ENCODE results near the gene ZNF488.

ZNF488 gene

DNA sequence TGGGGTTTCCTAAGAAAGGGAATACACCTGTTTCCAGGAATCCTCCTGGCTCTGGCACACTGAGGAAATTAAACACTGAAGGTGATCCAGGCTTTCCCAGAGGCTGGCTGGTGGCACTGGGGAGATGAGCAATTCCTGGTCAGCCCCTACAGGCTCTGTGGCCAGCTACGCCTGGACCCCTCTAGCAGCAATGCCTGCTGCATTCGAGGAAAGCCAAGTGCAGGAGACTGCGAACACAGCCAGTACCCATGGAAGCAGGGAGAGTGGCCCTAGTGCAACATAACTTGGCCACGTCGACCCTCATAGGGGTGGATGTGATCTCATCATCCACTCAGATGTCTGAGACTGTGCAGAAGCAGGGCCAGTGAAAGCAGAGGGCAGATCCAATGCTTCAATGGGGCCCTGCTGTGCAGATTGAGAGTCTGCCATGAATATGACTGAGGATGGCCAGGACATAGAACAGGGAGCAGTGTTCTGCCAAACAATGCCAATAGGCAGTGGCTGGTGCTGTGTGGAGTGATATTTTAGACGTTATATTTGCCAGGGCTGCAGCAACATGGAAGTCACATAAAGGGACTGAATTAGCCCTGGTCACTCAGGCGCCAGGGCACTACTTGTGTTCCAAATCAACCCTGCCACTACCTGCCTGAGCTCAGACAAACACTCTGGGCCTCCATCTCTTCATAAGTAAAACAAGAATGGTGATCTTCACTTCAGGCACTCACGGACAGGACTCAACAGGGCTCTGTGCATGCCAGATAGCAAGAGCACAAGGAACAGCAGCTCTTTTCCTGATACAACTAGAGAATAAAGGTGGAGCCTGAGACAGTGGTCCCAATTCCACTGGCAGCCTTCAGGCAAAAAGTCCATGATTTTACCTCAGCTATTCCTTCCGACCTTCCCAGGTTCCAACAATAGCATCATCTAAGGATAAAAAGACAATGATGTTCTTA is 2.4 kb downstream of the ZNF488 start:
- DNase-seq (no peak), ATAC-seq (no peak)

DNA sequence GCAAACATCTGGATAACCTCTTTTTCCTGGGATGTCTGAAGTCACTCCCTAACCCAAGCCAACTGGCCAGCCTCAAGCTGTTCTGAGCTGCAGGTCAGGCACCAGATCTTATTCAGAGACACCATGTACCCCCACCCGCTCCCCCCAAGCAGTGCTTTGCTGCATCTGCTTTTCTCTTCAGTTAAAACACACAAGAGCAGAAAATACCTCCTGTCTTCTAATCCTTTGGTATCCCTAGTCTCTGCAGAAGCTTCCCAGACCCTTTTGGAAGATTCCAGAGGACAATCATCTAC is 3.0 kb downstream of the ZNF488 start:
- no peak for DNase-seq
- ATAC-seq, result no peak

DNA sequence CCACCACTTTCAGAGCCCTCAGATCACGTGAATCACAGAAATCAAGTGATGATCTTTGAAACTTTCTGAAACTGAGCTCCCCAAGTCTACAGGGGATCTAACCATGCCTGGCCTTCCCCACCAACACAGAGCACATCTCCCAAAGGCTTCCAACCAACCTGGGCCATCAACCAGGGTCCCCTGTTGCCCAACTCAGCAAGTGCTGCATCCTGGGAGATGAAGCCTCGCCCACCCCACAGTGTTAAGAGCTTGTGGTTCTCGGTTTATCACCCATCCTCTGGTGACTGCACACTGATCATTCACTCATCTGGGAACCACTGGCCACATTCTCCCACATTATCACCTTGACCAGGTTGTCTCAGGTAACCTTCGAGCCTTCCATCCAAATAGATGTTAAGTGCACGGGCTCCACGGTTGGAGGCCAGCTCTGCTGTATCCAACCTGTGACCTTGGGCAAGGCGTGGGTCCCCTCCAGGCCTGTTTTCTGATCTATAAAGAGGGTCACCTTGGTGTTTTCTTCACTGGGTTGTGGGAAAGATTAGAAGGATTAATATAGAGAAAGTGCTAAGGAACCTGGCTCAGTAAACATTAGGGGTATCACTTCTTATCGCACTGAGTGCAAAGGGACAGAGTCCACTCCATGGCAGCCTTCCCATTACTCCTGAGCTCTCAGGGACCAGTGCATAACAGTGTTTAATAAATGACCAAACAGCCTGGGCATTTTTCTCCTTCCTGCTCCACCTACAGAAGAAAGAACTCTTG is 3.6 kb downstream of the ZNF488 start:
- DNase-seq, result no peak

DNA sequence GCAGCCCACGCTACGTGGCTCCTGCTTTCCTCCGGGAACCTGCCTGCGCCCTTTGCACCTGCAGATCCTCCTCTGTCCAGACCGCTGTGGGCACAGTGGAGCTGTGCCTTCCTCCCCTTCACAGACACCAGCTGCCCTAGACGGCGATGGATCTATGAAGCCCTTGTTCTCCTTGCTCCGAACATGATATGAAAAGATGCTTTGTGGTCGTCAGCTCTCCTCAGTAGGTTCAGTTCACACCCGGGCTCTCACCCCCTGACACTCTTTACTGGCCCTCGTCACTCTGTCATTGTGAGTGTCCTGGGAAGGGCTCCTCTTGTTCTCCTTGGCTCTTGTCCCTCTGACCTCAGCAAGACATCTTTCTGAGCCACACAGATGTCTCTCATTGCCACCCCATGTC is 4.2 kb downstream of the ZNF488 start:
- no peak for DNase-seq
- no peak for ATAC-seq

More for the DNA sequence above, 3.6 kb downstream of the ZNF488 start:
- no peak for ATAC-seq

DNA sequence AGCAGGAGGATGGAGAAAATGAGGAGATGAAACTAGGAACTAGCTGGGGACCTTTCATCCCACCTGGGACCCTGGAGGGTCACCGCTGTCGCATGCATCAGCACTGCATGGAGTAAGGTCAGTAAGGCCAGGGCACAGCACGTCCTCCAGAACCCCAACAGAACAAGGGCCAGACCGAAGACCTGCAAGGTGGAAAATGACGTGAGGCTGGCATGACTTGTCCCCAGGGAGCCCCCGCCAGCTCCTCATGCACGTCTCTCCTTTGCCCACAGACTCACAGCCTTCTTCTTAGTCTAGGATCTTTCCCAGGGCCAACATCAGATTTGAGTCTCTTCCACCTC is 4.7 kb downstream of the ZNF488 start:
- DNase-seq, result no peak

DNA sequence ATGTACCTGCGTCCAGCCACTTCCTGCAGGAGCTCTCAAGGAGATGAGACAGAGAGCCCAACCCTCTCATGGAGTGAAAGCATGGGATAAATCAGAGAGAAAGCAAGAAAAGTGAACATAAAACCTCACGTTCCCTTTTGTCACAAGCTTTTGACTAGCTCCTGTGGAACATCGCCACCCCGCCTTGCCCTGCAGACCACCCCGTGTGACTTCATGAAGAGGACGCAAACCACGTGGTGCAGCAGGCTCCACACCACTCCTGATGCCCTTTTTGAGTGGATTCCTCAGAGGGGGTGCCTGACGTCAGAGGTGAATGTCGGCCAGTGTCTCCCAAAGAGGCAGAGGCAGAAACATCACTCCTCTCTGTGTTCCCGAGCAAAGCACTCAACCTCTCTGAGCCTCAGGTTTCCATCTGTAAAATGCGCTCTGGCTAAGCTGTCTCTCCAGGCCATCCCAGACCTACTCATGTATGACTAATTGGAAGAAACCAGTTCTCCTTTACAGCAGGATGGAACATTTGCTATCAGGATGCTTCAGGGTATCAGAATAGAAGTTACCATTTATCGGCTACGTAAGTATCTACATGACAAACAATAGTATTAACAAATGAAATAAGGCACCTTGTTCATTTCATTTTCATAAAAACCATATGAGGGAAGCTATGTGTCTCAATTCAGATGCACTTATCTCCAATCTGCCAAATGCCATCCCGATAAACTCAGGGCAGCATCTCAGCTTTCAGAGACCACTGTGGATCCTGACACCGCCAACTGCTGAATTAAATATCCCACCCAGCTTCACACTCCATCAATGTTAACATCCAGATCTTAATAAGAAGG is 5.3 kb downstream of the ZNF488 start:
- no peak for ATAC-seq
- no peak for DNase-seq

More for the DNA sequence above, 4.7 kb downstream of the ZNF488 start:
- no peak for ATAC-seq

DNA sequence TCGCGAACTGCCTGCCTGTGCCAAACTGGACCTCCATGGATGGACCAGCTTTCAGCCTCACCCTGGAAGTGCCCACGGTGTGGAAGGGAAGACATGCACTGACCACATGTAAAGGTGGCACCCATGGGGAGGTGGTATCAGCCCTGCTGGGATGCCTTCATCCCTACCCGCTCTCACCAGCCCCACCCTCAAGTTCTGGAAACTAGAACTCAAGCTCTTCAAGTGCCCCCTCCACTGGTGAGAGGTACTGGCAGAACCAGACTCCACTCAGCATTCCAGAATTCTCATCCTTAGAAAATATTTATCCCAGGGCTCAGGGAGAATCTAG is 5.9 kb downstream of the ZNF488 start:
- ATAC-seq, result no peak

DNA sequence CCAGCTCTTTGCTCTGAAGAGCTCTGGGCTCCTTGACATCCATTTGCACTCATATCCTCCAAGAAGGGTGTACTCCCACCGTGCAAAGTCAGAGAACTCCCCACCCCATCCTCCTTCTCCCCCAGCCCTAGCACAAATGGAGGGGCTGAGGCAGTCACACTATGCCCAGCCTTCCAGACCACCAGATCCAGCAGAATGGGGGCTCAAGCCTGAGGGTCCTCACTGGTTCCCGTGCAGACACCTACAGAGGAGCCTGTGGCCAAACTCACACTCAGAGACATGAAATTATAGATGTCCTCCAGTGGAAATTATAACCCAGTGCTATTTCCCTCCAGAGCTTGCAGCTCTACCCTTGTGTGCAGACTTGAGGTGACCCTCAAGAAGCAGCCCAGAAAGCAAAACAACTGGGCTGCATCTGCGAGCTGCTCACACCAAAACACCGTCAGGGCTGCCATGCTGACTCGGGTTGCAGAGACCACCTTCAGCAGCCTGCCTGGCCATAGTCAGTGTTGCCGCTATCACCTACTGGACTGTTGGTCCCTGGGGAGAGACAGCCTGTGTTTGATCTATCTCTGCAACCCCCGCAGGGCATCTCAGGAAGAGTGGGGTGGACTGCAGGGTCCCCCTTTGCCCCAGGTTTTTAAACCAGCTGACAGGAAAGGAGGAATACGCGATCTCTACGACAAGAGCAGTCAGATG is 7.4 kb downstream of the ZNF488 start:
- DNase-seq (no peak), ATAC-seq (no peak)

More for the DNA sequence above, 5.9 kb downstream of the ZNF488 start:
- DNase-seq, result no peak

DNA sequence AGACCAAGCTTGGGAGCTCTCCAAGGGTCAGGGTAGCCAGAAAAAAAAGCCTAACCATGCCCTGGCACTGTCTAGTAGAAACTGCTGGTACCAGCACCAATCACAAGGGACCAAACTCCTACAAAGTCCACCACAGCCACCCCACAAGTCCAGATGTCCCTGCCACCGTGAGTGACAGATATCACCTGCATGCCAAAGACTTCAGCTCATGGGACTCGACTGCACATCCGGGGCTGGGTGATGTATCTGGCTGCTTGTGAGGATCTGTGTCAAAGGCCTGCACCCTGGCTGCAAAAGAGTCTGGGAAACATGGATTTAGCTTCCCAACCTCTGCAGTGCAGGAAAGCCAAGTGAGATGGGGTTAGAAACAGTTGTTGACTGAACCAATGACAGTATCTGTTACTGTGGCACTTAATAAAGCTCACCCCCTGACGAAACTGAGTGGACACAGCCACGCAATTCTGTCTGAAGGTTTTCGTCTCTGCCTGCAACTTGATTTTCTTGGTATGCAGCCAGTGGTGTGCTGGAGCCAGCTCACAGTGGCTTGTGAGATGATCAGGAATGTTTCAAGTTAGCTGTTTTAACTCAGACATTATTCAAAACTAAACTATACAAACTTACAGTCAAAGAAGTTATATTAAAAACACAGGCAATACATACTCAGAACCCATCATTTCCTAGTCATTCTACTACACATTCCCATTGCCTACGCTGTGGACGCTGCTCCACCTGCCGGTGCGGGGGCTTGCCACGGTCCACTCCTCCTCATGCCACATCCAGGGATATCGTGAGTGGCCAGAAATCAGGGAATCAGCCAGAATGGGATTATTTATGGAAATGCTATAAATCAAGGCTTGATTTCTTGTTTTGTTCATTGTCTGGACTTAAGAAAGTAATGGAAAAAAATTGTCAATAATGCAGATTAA is 9.2 kb downstream of the ZNF488 start:
- DNase-seq (no peak), ATAC-seq (no peak)

DNA sequence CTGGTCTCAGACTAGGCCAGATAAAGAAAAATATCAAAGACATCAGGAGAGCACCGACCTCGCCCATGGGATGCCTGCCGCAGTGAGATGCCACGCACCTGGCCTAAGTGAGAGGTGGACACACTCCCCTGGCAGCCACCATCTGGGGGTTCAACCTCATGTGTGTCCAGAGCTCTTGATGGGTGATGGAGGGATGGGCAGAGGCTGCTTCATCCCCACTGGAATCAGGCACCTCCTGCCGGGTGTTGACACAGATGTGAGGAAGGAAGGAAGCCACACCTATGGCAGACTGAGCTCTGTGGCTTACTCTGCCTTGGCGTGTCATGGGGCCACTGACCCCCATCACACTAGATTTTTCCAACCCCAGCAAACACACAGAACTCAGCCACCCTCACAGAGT is 11.4 kb downstream of the ZNF488 start:
- DNase-seq, result no peak

DNA sequence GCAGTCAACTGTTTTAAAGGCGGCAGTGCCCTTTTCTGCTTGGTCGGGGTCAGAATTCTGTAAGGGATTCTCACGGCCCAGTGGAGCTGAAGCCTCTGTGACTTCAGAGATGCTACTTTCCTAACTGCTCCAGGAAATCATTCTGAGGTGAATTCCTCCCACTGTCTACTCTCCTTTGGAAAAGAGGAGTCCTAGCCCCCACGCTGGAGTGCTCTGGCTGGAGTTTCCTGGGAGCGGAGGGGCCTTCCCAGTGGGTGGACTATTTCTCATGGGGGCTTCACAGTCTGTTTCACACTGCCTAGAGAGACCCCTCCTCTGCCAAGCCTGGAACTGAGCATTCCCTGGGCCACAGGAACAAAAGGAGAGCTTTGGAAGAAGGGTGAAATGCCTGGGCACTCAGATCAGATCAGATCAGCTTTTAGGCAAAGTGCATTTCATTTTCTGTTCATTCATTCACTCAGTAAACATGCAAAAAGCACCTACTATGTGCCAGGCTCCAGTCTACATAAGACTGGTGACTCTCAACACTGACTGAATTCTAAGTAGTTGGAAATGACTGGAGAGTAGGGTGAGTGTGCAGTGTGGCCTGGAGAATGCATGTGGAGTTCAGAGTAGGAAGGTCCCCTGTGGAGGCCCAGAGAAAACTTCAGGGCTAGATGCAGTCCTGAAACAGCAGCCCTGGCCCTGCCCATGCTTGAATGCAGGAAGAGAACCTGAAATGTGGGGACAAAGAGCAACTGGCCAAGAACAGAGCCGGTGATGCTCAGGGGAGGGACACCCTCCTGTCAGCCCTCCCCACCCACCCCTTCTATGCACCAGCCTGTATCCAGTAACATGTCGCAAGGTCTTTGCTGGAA is 12.2 kb downstream of the ZNF488 start:
- DNase-seq (no peak), ATAC-seq (no peak)

More for the DNA sequence above, 11.4 kb downstream of the ZNF488 start:
- ATAC-seq, result no peak

DNA sequence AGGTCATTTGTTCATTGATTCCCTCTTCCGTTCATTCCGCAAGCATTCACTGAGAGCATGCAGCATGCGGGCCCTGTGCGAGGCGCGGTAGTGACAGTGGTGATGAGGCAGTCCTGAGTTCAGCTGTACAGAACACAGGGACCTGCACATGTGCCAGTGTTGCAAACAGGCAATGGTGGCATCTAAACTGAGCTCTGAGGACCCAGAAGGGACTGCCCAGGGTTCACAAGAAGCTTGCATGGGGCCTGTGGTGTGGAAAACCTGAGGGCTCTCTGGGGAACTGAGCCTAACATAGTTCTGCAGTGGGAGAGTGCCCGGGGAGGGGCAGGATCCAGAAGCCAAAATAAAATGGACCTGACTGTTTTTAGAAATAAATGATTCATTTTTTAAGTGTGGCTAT is 13.2 kb downstream of the ZNF488 start:
- DNase-seq, result no peak
- ATAC-seq, result no peak

DNA sequence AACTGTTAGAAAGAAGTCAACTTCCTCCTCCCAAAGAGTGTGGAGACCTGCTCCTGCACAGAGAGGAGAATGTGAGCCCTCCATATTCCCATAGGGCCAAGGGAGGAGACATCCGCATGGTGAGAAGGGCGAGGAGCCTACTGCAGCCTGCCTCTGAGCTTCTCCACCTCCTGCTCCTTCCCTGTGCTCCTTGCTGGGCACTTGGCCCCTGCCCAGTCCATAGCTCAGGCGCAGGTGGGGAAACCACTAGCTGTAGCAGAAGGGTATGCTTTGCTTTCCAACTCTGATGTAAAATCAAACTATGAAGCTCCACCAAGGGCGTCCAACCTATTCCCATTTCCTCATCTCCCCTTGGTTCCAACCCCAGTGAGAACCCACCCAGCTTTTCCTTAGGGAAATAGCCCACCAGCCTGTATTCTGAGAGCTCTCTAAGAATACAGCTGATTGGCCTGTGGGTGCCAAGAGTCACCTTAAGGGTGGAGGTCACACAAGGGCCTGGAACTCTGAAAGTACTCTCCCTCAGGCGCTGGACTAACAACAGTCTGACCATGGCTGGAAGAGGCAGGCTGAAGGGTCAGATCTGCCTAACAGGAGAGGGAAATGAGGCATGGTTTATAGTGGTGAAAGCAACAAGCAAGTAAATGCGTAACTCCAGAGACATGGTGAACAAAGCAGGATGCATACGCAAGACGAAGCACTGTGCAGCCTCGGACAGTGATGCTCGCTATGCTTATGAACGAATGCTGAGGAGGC is 13.9 kb downstream of the ZNF488 start:
- ATAC-seq, result no peak
- DNase-seq, result no peak

DNA sequence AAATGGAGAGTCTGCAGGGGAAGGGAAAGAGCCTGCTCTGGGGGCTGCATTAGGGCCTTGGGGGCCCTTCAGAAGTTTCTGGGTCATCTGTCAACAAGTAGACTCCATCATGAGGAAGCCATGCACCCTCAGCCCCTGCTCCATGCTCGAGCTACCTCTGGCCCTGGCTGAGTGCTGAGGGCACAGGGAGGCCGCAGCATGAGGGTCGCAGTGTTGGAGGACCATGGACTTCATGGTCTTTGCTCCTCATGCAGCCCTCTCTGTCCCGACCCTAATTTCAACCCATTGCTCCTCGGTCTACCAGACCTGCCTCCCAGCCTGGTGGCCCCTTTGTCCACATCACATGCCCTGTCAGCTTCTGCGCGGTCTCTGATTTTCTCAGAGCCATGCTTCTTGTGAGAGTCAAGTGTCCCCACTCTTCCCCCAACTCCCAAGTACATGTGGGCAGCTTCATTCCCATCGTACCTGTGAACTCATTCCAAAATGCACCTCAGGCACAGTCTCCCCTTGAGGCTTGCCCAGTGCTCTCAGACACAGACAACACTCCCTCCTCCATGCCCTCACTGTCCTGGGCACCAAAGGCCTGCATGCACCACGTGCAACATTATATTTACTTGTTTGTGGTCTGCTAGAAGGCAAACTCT is 14.7 kb downstream of the ZNF488 start:
- no peak for ATAC-seq
- DNase-seq, result no peak

DNA sequence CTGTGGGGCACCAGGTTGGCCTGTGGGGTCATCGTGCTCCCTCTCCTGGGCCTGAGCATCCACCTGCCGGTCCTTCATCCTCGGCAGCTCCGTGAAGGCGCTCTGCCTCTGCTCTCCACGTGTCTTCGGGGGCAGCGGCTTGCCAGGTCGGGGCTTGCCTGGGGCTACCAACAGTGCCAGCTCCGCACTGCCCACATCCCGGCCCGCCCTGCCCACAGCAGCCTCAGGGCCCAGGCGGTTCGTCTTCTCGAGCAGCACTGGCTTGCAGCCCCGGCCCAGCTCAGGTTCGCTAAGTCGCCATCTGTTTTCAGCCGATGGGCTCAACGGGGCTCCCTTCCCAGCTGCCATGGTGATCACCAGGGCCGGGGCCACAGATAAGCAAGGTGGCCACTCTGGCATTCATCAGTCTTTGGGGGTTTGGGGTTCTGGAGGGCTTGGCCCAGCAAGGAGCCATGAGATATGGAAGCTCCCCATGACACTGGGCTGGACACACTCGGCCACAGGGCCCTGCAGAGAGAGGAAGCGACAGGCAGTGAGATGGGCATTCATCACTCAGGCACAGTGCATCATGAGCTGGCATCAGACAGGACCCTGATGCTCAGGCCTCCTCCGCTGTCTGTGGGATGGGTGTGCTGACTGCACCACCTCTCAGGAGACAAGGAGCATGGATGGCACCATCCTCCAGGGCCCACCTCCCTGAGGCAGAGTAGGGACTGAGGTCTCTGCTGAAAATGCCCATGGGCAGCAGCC is 15.5 kb downstream of the ZNF488 start:
- no peak for DNase-seq
- ATAC-seq, result no peak

DNA sequence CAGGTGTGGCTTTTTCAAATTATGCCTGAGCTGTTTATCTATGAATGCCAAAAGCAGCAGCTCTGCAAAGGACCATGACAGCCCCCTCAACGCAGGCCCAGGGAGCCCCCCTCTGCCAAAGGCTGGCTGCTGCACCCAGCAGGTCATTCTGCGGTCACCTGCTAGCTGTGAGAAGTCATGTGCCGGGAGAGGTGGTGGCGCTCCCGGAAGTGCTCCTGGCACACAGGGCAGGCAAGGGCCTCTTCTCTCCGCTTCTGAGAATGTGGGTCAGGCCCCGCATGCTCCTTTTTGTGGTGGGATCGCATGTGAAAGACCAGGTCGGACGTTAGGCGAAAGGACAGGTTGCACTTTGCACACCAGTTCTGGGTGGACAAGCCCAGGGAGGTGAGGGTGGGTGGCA is 16.4 kb downstream of the ZNF488 start:
- ATAC-seq, result no peak

DNA sequence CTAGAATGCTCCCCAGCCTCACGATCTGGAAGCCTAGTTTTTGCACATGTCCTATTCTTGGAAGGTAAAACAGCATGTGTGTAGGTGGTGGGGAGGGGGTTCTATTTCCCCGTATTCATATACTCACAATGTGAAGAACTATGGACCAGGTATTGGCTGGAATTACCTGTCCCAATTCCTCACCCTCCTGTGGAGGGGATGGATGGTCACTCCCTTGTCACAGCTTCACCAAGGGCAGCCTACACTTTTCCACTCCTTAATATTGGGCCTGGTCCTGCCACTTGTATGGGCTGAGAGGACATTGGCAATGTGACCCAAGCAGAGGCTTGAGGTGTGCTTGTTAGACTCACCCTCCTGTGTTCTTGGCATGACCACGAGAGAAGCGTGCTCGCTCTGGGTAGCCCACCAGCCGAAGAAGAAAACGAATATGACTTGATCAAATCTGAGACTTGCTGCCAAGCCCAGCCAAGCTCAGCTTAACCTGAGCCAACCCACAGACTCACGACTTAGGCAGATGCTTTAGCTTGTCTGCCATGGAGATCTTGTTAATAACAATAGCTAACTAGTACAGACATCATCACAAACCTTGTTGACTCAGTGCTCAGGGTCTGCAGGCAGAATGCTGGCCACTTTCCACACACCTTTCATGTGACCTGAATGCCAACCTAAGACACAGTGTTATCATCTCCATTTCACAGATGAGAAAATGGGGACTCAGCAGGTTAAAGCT is 17.2 kb downstream of the ZNF488 start:
- DNase-seq (no peak), ATAC-seq (no peak)

More for the DNA sequence above, 16.4 kb downstream of the ZNF488 start:
- no peak for DNase-seq
